Measurements from ENCODE around the gene HOXA7. TPM values are rescaled to one million over a fixed set of nuclear protein-coding genes. Genes with fewer than 3 reads are reported as not detected.

The HOXA7 gene
- total and polyA plus RNA-seq, 10 of the 15 experiments (the other 5 are each of a cell fraction or from before 2014, with no cell fraction given): not detected

DNA sequence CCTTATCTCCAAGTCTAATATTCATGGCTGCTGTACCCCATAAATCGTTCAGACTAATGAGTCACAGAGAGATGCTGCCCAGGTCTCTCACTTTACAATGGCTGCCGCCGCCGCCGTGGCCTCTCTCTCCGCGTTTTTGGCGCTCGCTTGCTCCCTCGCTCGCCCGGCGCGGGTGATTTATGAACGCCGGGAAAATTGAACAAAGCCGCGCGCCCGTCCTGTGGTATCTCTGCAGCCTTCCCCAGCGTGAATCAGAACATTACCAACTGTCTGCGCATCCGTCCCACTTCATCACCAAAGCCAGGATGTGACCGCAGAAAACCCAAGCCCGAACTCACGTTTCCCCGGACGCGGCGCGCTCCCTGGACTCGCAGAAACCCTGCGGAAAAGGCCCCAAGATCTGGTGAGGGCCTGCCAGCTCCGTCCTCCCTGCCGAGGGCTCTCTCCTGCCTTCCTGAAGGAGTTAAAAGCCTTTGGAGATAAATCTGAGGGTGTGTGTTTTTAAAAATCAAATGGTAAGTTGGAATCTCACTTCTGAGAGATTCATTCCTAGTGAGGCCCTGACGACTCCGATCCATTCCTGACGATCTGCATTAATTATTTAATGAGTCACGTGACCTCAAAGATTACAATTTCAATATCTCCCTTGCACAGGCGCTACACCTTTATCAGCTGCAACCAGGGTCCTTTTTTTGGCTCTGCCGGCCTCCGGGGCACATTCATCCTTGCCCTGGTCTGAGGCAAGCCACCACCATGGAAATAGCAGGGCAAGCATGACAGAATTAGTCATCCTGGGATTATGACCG, 32.2 kb downstream of the HOXA7 start:
- SMC1A ChIA-PET (ENCODE audit: uncharacterized antibody, unreplicated experiment): no interaction called here
- TF ChIP-seq, protein P1, sequence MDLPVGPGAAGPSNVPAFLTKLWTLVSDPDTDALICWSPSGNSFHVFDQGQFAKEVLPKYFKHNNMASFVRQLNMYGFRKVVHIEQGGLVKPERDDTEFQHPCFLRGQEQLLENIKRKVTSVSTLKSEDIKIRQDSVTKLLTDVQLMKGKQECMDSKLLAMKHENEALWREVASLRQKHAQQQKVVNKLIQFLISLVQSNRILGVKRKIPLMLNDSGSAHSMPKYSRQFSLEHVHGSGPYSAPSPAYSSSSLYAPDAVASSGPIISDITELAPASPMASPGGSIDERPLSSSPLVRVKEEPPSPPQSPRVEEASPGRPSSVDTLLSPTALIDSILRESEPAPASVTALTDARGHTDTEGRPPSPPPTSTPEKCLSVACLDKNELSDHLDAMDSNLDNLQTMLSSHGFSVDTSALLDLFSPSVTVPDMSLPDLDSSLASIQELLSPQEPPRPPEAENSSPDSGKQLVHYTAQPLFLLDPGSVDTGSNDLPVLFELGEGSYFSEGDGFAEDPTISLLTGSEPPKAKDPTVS (IDR thresholded peaks at IDR 0.05; ENCODE audit: low read depth, low read length): no peak
- TF ChIP-seq RAD51 (IDR thresholded peaks at IDR 0.05): peak; percentile 50; the same call in 1 of the 2 replicates
- Histone ChIP-seq H3K4me1 (ENCODE audit: control insufficient read depth, insufficient read depth, low read length) (no peaks in the 10 kb centered on the region), H3K9ac (ENCODE audit: control insufficient read depth, insufficient read depth, low read length) (no peak overlapping the region), H2AFZ (ENCODE audit: control insufficient read depth, low read depth, low read length) (no peak overlapping the region), H3K36me3 (ENCODE audit: control insufficient read depth in 2 of 2, insufficient read depth in 2 of 2, low read length in 1 of 2) (no peaks in the 10 kb centered on the region), H3K27ac (ENCODE audit: control insufficient read depth, insufficient read depth) (no peak overlapping the region), H4K20me1 (ENCODE audit: control insufficient read depth, insufficient read depth) (no peaks in the 10 kb centered on the region), H3K4me3 (no peak overlapping the region), H3K27me3 (replicated peaks in 1 of 2; ENCODE audit: control insufficient read depth in 2 of 2, insufficient read depth in 2 of 2, low read length in 1 of 2) (peaks cover 0 to 2% of the 10 kb centered on the region in 2 experiments; a peak in 3 of 4 replicates), H3K4me2 (ENCODE audit: control insufficient read depth, insufficient read depth) (no peak overlapping the region), H3K9me3 (replicated peaks; ENCODE audit: control insufficient read depth, insufficient read depth, low read length) (no peaks in the 10 kb centered on the region), H3K79me2 (ENCODE audit: control insufficient read depth, insufficient read depth, low read length) (no peaks in the 10 kb centered on the region)
- in situ Hi-C loops (cut with MboI): no loop called here
- FAIRE-seq (no peak), ATAC-seq (no peak), DNase-seq (ENCODE audit: low read depth, low spot score) (no peak)
- no TSS peak for BruUV-seq (replicated peaks)
- 81% methylated on average over 43 of the region's 43 CpGs for WGBS (ENCODE audit: insufficient coverage, insufficient replicate concordance, low lambda C conversion rate, missing lambda C conversion rate)
- RAD21 ChIA-PET (ENCODE audit: unreplicated experiment): no interaction called here
- intact Hi-C loops (cut with micrococcal nuclease; ENCODE audit: unreplicated experiment): no loop called here
- POLR2A ChIA-PET: no interaction called here
- CTCF ChIA-PET: no interaction called here

DNA sequence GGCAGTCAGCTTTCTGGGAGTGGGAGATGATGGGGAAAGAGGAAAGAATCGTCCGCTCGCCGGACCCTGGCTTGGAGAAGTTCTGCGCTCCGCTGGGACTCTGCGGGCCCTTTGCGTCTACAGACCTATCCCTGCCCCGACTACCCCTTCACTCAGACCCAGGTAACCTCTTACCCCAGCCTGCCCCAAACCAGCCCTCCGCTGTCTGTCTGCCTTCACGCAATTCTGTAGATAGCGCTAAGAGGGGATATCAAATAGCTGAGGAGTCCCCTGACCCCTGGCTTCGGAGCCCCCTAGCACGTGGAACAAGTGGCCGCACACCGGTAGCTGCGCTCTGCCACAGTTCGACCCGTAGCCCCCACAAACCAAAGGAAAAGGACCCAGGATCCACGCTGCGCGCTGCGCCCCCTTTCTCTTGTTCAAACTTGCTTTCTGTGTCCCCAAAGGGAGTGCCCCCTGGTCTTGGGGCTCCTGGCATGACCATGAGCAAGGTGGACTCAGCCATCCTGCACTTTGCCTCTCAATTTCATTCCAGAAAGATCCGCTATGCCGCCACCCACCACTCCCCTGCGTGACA, 32.9 kb downstream of the HOXA7 start:
- no peak overlapping the region for H3K27ac ChIP-seq (ENCODE audit: control insufficient read depth, insufficient read depth)
- no TSS peak for BruUV-seq (replicated peaks)
- H2AFZ ChIP-seq (ENCODE audit: control insufficient read depth, low read depth, low read length): no peak overlapping the region
- ATAC-seq: no peak
- 84% methylated on average over 26 of the region's 26 CpGs for WGBS (ENCODE audit: insufficient coverage, insufficient replicate concordance, low lambda C conversion rate, missing lambda C conversion rate)
- intact Hi-C loops (cut with micrococcal nuclease; ENCODE audit: unreplicated experiment): no loop called here
- H3K4me3 ChIP-seq: no peak overlapping the region
- no peaks in the 10 kb centered on the region for H3K79me2 ChIP-seq (ENCODE audit: control insufficient read depth, insufficient read depth, low read length)
- ChIA-PET CTCF (no interaction called here), SMC1A (ENCODE audit: uncharacterized antibody, unreplicated experiment) (no interaction called here), POLR2A (no interaction called here), RAD21 (ENCODE audit: unreplicated experiment) (no interaction called here)
- no peaks in the 10 kb centered on the region for H3K4me1 ChIP-seq (ENCODE audit: control insufficient read depth, insufficient read depth, low read length)
- H3K27me3 ChIP-seq (replicated peaks in 1 of 2; ENCODE audit: control insufficient read depth in 2 of 2, insufficient read depth in 2 of 2, low read length in 1 of 2): peaks cover 0 to 2% of the 10 kb centered on the region in 2 experiments; a peak in 3 of 4 replicates
- H3K36me3 ChIP-seq (ENCODE audit: control insufficient read depth in 2 of 2, insufficient read depth in 2 of 2, low read length in 1 of 2): no peaks in the 10 kb centered on the region
- no peak overlapping the region for H3K4me2 ChIP-seq (ENCODE audit: control insufficient read depth, insufficient read depth)
- in situ Hi-C loops (cut with MboI): no loop called here
- H3K9me3 ChIP-seq (replicated peaks; ENCODE audit: control insufficient read depth, insufficient read depth, low read length): no peaks in the 10 kb centered on the region
- FAIRE-seq: no peak
- H4K20me1 ChIP-seq (ENCODE audit: control insufficient read depth, insufficient read depth): no peaks in the 10 kb centered on the region
- no peak for DNase-seq (ENCODE audit: low read depth, low spot score)
- H3K9ac ChIP-seq (ENCODE audit: control insufficient read depth, insufficient read depth, low read length): no peak overlapping the region
- TF ChIP-seq SMAD1 (IDR thresholded peaks at IDR 0.05; ENCODE audit: low read depth, partially characterized antibody) (no peak), TCF7 (IDR thresholded peaks at IDR 0.05; ENCODE audit: borderline replicate concordance) (no peak), RUNX3 (IDR thresholded peaks at IDR 0.05; ENCODE audit: low read length) (no peak), FOS (IDR thresholded peaks at IDR 0.05; ENCODE audit: borderline replicate concordance, extremely low read depth, insufficient read length) (no peak), RFX5 (IDR thresholded peaks at IDR 0.05; ENCODE audit: low read depth, low read length) (no peak), YBX1 (IDR thresholded peaks at IDR 0.05) (no peak)
- TF ChIP-seq, protein P2, sequence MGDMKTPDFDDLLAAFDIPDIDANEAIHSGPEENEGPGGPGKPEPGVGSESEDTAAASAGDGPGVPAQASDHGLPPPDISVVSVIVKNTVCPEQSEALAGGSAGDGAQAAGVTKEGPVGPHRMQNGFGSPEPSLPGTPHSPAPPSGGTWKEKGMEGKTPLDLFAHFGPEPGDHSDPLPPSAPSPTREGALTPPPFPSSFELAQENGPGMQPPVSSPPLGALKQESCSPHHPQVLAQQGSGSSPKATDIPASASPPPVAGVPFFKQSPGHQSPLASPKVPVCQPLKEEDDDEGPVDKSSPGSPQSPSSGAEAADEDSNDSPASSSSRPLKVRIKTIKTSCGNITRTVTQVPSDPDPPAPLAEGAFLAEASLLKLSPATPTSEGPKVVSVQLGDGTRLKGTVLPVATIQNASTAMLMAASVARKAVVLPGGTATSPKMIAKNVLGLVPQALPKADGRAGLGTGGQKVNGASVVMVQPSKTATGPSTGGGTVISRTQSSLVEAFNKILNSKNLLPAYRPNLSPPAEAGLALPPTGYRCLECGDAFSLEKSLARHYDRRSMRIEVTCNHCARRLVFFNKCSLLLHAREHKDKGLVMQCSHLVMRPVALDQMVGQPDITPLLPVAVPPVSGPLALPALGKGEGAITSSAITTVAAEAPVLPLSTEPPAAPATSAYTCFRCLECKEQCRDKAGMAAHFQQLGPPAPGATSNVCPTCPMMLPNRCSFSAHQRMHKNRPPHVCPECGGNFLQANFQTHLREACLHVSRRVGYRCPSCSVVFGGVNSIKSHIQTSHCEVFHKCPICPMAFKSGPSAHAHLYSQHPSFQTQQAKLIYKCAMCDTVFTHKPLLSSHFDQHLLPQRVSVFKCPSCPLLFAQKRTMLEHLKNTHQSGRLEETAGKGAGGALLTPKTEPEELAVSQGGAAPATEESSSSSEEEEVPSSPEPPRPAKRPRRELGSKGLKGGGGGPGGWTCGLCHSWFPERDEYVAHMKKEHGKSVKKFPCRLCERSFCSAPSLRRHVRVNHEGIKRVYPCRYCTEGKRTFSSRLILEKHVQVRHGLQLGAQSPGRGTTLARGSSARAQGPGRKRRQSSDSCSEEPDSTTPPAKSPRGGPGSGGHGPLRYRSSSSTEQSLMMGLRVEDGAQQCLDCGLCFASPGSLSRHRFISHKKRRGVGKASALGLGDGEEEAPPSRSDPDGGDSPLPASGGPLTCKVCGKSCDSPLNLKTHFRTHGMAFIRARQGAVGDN (IDR thresholded peaks at IDR 0.05): no peak
- TF ChIP-seq, protein P3, sequence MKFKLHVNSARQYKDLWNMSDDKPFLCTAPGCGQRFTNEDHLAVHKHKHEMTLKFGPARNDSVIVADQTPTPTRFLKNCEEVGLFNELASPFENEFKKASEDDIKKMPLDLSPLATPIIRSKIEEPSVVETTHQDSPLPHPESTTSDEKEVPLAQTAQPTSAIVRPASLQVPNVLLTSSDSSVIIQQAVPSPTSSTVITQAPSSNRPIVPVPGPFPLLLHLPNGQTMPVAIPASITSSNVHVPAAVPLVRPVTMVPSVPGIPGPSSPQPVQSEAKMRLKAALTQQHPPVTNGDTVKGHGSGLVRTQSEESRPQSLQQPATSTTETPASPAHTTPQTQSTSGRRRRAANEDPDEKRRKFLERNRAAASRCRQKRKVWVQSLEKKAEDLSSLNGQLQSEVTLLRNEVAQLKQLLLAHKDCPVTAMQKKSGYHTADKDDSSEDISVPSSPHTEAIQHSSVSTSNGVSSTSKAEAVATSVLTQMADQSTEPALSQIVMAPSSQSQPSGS (IDR thresholded peaks at IDR 0.05; ENCODE audit: low read length): no peak
